GM21360 (cell line): ENCODE results near the gene COX4I1.

Experiments used
- ATAC-seq: cut with Tn5 transposase; IDR thresholded peaks from one replicate; pipeline ENCODE4 v1.9.1; 2021; ENCODE audit warnings: mild to moderate bottlenecking, moderate library complexity; ENCODE audit not compliant: unreplicated experiment

The COX4I1 gene

DNA sequence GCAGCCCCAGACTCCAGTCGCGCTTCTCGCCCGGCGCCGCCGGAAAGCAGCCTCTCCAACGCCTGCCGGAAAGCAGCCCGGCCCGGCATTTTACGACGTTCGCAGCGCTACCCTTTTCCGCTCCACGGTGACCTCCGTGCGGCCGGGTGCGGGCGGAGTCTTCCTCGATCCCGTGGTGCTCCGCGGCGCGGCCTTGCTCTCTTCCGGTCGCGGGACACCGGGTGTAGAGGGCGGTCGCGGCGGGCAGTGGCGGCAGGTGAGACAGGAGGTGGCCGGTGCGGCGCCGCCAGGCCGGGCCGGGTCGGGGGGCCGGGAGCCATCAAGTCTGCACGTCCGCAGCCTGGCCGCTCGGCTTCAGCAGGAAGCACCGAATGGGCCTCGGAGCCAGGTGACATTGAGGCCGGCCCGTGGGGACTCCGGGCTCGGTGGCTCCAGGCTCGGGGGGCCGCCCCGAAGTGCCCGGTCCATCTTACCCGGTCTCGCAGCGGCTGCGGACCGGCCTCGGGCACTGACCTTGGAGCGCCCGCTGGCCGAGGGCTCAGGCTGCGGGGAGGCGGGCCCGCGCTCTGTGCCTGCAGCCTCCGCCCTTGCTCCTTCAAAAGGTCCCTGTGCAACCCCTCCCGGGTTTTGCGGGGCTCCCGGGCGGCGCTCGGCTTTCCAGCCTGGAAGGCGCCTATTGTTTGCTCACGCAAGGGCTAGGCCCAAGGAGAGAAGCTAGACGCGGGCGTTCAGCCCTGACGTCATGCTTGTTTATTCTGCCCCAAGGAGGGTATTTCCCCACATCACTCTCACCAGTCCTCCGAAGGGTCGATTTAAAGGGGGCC lies at the start of gene COX4I1, which contains the start of gene EMC8:
TSS of gene COX4I1 (plus strand) at position 199 of the 824 bp plus-strand sequence. CDS start 1,511 bp downstream, outside the sequence.
TSS of gene EMC8 (minus strand) at position 48 of the 824 bp plus-strand sequence. CDS start 249 bp downstream, outside the sequence.
- ATAC-seq, result peak; percentile 68

- no peak for ATAC-seq
These were observed 49.7 kb upstream of the COX4I1 start for GRCh38 chr16:85749771-85750145.

DNA sequence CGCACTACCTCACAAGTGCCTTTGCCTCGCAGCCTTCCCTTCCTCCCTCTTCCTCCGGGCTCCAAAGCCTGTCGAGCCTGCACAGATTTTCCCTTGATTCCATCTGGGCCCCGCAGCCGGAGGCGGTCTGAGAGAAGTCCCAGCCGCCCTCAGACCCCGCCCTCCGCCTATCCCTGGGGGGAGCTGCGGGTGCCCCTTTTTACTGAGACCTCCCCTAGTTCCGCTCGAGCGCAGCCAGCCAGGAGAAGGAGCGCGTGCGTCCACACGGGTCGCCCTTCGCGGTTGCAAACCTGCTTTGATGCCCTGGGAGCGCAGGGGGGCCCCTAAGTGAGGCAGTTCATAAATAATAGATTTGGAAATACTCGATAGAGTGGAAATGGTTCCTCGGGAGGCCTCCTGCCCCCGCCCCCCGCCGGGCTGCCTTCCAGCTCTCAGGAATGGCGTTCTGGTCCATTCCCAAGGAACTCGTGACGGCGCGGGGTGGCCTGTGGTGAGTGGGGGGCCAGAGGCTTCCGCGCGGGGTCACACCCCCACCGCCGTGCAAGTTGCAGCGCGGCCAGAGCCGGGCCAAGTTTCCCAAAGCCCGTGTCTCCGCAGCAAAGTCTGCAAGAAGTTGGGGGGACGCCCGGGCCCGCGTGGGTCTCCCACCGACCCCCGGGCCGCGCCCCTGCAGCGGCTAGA lies 49.2 kb upstream of the COX4I1 start:
- no peak for ATAC-seq

- no peak for ATAC-seq
These were observed 48.4 kb upstream of the COX4I1 start, which contains the start of gene C16orf74 for GRCh38 chr16:85750827-85751697. TSS of gene C16orf74 (minus strand) at chr16:85751096. CDS start at chr16:85735217, 15,879 bp downstream.

DNA sequence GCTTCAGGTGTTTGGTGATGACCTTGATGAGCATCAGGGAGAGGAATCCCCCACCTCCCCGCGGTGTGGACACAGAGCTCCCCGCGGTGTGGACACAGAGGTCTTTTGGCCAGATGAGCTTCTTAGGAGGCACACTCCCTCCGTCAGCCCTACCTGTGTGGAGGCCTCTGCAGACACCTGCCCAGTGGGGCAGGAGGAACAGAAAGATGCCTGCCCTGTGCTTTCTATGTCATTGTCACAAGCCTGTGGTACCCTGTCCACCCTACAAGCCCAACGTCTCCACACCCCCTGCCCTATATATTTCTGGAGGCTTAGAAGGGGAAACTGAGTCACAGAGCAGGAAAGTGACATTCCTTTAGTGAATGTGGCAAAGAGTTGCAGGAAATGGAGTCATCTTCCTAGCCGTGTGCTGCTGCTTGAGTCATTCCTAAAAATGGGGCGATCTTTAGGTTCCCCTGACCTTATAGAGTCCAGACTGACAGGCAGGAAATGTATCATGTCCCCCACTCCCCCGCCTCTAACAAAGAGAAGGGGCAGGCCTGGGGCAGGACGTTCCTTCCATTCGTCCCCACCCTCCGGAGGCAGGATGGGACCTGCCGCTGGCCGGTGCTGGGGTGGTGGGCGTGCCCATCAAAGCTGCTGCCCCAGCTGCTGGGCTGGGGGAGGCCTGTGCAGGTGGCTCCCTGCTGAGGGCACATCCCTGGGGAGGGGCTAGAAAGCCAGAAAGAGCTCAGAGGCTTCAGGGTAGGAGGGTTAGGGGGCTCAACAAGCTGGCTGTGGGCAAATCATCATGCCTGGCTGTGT lies 47.6 kb upstream of the COX4I1 start:
- ATAC-seq, result no peak

GRCh38 chr16:85752511-85753420 lies 46.7 kb upstream of the COX4I1 start:
- no peak for ATAC-seq

- no peak for ATAC-seq
These were observed 45.9 kb upstream of the COX4I1 start for GRCh38 chr16:85753559-85753958.

DNA sequence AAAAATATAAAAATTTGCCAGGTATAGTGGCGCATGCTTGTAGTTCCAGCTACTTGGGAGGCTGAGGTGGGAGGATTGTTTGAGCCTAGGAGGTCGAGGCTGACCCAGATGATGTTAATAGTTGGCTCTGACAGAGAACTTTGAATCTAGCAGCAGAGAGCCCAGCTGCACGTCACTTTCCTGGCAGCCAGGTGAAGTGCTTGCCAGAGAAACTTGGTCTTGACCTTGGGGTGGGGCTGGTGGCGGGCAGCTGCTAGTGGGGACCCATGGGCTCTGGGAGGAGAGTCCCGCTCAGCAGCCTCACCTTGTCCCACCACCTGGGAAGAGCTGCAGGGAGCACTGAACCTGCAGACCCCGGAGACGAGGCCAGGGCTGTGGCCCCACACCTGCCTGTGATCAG lies 45.5 kb upstream of the COX4I1 start:
- ATAC-seq, result no peak

DNA sequence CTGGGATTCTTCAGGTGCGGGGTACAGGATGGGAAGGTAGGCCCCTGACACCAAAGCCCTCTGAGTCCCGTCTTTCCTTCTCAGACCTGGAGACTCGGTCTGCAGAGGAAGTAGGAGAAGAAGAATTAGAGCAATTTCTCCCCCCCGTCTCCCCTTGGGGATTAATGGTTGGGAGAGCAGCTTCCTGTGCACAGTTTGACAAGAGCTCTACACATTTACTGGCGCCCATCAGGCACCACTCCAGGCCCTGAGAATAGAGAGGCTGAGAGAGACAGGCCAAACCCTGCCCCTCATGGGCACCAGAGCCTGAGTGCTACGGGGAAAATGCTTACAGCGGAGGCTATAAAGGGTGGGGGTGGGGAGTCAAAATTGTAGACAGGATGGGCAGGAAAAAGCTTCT lies 45.1 kb upstream of the COX4I1 start:
- ATAC-seq, result no peak

DNA sequence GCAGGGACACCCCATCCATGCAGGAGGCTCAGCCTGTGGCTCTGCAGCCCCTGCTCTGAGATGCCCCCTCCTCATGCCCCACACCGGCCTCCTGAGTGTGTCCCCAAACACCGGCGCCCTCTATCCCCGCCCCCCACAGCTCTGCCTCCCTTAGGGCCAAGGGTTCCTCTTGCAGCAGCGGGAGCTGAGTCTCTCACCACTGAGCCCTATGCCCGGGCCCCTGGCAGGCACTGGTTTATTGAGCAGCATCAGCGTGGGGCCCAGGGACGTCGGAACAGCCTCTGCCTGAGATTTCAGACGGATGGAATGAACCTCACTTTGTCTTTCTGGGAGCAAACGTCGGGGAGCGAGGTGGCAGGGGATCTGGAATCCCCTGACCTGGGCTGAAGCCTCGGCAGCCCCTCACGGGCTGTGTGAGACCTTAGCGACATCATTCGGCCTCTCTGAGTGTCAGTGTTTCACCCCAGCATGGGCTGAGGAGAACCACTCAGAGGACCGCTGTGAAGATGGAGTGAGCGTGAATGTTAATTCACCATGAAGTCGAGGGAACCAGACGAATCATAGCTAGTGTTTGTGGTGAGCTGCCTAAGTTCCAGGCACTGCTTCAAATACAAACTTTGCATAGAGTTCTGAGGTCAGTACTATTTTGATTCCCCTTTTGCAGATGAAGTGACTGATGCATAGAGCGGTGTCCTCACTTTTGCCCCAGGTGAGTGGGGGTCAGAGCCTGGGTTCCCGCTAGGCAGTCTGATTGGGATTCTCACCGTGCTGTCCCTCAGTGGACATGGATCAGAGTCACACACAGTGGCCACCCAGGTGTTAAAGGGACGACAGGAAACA lies 43.3 kb upstream of the COX4I1 start:
- ATAC-seq, result peak; percentile 36

DNA sequence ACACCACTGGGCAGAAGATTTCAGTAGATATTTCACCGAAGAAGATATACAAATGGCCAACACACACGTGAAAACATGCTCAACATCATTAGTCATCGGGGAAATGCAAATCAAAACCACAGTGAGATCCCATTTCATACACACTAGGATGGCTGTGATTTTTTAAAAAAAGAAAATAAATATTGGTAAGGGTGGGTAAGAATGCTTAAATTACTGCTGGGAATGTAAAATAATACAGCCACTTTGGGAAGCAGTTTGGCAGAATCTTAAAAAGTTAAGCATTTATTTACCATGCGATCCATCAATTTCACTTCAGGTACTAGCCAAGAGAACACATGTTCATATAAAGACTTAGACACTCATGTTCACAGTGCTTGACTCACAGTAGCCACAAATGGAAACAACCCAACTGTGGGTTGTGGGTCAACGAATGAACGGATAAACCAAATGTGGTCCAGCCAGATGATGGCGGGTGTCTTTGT lies 42.1 kb upstream of the COX4I1 start:
- no peak for ATAC-seq

GRCh38 chr16:85759136-85759535 lies 40.4 kb upstream of the COX4I1 start:
- no peak for ATAC-seq

DNA sequence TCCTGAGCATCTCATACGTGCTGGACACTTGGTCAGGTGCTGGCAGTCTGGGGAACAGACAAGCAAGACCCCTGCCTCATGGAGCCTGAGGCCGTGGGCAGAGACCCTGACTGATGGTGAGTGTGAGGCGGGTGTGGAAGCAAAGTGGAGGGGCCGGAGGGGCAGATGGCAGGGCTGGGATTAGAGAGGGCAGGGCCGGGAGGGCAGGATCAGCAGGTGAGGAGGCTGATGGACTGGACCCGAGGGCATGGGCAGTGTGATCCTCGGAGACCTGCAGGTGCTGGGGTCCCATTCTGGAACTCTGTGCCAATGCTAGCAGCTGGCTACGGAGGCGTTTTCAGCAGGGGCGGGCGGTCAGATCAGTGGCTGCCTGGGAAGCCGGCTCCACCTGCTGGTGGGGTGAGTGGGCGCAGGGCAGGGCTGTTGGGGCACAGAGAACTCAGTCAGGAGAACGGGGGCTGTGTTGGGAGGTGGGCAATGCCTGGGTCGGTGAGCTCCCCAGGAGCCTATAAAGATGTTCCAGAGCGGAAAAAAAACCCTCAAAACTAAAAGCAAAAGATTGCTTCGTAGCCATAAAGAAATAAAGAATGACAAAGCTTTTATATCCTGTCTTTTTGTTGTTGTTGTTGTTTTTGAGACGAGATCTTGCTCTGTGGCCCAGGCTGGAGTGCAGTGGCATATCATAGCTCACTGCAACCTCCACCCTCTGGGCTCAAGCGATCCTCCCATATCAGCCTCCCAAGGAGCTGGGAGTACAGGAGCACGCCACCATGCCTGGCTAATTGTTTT lies 39.7 kb upstream of the COX4I1 start:
- no peak for ATAC-seq

DNA sequence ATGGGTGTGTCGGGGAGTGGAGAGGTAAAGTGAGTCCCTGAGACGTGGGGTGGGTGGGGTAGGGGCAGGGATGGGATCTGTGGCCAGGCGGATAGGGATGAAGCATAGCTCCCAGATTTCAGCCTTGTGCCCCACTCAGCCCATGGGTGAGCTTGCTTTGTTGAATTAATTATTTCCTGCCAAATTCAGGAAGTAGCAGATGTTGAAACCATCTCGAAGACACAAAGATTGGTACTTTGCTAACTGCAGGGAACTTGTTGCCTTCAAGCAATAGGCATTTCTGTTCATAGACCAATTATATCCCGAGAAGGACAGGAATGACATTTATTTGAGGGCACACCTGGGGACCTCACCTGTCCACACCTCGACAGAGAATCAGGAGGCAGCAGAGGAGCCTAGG lies 37.6 kb upstream of the COX4I1 start:
- no peak for ATAC-seq

DNA sequence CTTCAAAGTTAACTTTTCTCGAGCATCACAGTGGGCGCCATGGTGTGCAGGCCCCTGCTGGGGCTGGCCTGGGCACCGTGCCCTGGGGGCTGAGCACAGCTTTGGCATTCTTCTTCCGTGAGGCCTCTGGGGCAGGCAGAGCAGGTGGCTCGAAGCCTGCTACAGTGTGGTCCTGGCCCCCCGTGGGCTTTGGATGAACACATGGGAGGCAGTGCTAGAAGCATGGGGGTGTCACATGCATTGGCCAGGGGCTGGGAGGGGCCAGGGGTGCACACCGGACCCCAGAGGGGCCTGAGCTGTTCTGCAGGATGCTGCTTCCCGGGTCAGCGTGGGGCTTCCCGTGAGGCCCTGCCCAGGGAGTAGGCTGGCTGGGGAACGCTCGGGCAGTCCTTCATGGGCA lies 36.5 kb upstream of the COX4I1 start:
- ATAC-seq, result no peak

- no peak for ATAC-seq
These were observed 35.9 kb upstream of the COX4I1 start for GRCh38 chr16:85763616-85764015.

DNA sequence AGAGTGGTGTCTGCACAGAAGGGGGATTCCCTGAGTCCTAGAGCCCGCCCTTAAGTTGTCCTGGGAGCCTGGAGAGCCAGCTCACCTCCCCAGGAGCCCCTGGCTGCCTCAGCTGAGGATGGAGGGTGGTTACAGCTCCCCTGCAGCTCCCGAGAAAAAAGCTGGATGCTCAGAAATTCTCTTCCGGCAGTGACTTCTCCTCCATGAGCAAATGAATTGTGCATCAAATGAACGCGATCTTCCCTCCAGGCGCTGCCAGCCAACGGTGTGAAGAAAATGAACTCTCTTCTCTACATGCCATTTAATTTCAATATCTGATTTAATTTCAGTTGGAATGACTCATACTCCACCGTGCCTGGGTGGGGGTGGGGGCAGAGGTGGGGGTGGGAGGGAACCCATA lies 34.3 kb upstream of the COX4I1 start:
- no peak for ATAC-seq
